SK-N-MC (cell line): ENCODE data around the gene BCL10.

Experiments used
- EZH2 ChIP-seq: fragments of 200-600 bp; sonication (generic); IDR thresholded peaks from one replicate; pipeline ENCODE4 v1.6.1; 2017; ENCODE audit warnings: antibody characterized with exemption
- POLR2AphosphoS5 ChIP-seq: IDR thresholded peaks from 2 replicates; pipeline ENCODE4 v1.6.1; 2012; ENCODE audit warnings: mild to moderate bottlenecking, low read depth, low read length, borderline replicate concordance

- TF ChIP-seq EZH2, result no peak
- no peak for TF ChIP-seq POLR2AphosphoS5
Observed at GRCh38 chr1:85262985-85263384, 13.4 kb downstream of the BCL10 start.
